Measurements from ENCODE around the gene DIAPH2.
"Not testable (repeated sequence)": the region's sequence is repeated elsewhere in the genome, so short reads cannot be mapped to it uniquely, and the experiment has no call there.

The DIAPH2 gene

DNA sequence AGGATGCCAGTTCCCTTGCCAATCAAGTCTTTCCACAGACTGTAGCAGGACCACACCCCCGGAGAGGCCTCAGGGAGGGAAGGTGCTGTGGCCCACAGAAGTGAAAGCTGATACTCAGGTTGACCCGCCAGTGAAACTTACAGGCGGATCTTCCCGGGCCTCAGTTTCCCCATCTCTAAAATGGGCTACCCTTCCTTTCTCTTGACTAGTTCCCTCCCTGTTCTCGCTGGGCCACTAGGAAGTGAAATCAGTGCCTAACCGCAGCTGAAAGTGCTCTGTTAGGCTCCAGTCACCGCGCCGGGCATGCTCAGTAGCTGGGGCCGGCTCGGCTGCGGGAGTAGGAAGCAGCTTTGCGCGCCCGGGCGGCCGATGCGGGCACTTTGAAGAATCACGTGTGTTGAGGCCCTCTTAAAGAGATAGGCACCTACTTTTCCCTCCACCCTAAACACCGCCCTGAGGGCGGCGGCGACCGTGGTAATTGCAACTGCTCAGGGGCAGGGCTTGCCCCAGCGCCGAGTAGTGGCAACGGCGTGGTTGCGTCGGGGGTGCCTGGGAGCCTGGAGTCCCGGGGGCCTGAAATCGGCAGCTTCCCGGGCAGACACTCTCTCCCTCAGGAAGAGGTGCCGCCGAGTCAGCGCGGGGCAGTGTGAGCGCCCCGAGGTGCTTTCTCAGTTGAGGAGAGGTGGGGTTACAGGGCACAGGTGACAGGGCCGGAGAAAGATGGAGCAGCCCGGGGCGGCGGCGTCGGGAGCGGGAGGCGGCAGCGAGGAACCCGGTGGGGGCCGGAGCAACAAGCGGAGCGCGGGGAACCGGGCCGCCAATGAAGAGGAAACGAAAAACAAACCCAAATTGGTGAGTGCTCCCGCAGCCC, at the start of gene DIAPH2:
TSS of gene DIAPH2 (plus strand) at position 504 of the 871 bp plus-strand sequence.
- DNase-seq: no peak

DNA sequence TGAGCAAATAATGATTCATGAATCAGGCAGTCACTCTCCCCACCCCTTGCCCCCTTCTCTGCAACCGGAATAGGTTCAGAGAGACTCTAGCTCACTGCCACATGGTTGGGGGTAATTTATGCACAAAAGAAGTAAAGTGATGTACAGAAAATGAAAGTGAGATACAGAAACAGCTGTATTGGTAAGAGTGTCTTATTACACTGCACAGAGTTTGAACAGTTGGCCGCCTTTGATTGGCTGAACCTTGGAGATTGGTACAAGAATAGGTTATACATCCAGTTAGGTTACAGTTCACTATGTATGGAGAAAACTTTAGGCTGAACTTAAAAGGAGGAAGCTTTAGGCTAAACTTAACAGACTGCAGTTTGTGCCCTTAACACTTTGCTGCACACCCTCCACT, 34.6 kb upstream of the DIAPH2 start:
- DNase-seq: no peak

DNA sequence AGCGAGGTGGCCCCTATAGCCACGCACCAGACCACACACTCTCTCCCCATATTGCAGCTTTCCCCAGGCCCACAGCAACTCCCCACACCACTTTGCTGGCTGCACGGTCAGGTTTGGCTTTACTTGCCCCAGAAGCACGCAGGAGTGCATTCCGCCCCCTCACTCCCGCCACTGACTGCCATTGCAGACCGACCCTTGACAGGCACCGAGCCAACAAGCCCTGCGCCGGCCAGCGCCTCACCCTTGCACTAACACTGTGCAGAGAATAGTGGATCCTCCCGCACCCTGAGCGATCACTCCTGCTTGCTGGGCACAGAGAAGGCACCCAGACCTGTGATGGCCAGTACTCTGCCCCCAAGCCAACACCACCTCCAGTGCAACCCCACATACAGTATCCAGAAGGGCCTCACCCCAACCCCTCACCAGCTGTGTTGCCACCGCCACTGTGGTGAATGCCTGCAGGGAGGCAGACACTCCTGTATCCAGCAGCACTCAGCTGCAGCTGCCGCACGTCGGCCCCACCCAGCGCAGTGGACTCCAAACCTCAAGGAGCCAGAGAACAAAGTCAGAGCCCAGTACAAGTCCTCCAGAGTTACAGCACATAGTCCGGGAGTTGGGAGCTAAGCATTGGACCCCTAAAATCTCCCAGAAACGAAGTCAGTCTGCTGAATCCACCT, 28.6 kb upstream of the DIAPH2 start:
- DNase-seq: no peak

GRCh38 chrX:96682516-96682915, 2.1 kb upstream of the DIAPH2 start:
- DNase-seq: no peak

- no peak for DNase-seq
Measured at GRCh38 chrX:96683997-96684338, 674 bp upstream of the DIAPH2 start.

- DNase-seq: no peak
Measured at GRCh38 chrX:96685210-96686099, 813 bp downstream of the DIAPH2 start.

DNA sequence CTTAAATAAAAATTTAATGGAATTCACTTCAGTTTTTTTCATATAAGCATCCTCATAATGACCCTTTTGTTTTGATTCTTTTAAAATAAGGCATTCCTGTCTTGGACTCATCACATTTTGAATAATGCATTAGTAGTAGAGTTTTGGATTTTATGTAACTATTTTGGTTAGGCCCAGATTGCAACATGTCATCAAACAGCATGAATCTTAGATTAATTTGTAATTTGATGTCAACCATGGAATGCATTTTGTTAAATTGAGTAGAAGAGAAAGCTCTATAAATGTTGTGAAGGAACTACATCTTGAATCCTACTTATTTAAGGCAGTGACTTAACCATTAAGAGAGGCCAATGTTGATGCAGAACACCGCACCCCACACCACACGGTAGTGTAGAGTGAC, 3.1 kb downstream of the DIAPH2 start:
- DNase-seq: no peak

- DNase-seq: no peak
Measured at GRCh38 chrX:96688789-96689188, 4.1 kb downstream of the DIAPH2 start.

DNA sequence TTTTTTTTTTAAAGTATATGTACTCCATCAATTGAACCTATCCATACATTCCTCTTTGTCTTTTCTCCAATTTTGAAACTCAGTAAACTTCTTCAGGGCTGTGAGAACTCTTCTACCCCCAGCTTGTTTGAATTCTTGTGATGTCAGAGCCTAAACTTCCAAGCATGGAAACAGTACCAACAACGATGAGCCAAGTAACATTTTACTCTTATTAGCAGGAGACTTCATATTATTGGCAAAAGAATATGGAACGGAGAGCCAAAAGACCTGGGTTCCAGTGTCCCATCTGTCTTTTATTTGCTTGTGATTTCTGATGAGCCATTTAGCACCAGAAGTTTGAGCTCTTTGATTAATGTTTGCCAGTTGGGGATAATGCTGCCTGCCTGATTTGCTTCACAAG, 5.3 kb downstream of the DIAPH2 start:
- no peak for DNase-seq

DNA sequence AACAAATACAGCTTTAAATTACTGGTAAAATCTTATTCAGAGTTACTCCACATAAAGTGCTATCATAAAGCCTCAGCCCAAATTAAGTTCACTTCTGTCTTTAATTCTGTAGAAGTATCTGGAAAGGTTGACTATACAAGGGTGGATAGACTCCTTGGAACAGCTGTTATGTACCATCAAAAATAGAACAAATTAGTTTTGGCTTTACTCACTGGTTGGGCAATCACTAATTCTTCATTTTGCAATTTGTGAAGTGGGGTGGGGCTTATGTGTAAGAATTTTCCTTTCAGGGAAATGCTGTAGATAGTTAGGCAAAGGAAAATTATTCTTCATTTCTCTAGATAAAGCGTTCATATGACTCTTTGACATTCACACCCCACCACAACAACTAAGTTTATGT, 7.8 kb downstream of the DIAPH2 start:
- DNase-seq: no peak

DNA sequence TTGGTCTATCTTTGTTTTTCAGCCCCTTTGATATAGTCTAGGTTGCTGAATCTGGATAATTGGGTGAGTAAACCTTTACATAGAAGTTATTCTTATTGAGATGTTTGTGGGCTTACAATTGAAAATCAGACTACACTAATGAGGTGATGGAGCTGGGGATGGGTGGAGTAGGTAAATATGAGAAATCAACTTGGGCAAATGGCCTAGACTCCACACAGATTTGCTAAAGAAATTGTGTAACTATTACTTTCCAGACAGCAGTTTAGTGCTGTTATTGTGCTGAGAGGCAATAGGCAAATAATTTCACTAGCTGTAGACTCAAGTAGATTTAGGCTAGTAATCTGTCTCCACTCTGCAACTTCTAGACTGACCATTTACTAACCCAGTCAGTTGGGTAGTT, 8.2 kb downstream of the DIAPH2 start:
- DNase-seq: no peak

DNA sequence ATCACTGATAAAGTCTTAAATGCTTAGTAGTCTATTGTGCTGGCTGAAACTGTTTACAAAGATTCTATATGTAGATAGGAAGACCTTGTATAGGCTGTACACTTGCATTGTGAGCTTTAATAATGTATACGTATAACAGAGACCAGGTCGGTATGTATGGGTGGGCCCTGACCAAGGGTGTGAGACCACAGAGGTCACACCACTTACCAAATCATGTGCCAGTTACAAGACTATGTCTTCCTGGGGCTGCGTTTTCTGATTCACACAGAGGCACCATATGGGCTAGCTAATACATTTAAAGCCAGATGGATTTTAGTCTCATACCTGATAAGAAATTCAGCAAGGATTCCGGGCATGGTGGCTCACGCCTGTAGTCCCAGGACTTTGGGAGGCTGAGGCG, 8.8 kb downstream of the DIAPH2 start:
- no peak for DNase-seq

DNA sequence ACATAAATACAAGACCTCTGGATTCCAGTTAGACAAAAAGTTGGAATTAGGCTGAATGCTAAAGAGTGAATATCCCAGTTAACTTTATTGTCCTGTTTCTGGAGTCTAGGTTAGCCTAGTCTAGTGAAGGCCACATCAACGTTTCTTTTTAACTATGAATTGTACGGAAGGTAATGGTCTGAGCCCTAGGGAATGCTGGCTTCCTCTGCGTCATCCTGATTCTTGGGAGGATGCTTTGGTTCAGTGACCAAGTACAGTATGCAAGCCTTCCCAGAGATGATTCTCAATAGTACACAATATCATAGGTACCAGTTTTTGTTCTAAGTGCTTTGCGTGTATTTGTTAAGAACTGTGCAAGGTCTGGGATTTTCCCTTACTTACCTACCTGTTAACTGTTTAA, 11.8 kb downstream of the DIAPH2 start:
- no peak for DNase-seq

DNA sequence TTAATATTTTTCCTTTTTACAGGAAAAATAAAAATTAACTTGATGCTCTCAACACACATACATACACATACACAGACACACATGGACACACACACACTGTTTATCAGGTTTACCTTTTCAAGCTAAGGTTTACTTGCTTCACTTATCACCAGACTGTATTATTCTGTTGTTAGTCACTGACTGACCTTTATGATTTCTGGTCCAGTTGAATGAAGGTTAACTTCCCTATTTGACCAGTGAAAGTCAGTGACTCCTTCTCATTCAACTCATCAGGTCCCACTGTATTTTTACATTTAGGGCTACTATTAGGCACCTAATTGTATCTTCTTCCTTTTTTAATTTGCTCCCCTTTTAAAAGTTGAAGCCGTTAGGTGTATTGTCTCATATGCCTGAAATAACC, 16.0 kb downstream of the DIAPH2 start:
- DNase-seq: no peak

- DNase-seq: no peak
Measured at GRCh38 chrX:96703379-96703778, 18.7 kb downstream of the DIAPH2 start.

DNA sequence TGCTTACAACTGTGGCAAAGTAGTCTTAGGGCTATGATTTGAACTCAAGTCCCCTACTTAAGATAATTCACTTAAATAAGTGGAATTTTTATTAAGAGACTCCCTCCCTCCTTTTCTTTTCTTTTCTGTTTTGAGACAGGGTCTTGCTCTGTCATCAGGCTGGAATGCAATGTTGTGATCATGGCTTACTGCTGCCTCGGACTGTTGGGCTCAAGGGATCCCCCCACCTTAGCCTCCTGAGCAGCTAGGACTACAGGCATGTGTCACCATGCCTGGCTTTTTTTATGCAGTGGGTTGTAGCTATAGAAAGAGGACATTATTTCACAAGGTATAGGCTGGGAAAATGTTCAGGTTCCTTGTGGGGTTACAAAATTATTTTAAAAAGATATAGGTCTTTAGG, 19.2 kb downstream of the DIAPH2 start:
- no peak for DNase-seq

DNA sequence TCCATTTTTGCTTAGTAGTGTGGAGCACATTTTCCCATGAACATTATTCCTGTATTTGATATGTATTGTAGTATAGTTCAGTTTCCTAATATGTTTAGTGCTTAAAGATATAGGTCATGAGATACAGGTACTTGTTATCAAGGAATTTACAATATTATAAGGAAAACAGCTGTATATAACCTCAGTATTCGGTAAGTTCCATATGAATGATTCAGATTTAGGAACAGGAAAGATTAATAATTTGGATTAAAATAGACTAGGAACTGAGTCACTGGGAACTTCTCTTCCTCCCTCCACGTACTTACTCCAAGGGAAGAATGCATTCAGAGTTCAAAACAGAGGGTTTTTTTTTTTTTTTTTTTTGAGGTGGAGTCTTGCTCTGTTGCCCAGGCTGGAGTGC, 20.0 kb downstream of the DIAPH2 start:
- no peak for DNase-seq

- DNase-seq: no peak
Measured at GRCh38 chrX:96705905-96706304, 21.3 kb downstream of the DIAPH2 start.

- DNase-seq: no peak
Measured at GRCh38 chrX:96707804-96708203, 23.2 kb downstream of the DIAPH2 start.

DNA sequence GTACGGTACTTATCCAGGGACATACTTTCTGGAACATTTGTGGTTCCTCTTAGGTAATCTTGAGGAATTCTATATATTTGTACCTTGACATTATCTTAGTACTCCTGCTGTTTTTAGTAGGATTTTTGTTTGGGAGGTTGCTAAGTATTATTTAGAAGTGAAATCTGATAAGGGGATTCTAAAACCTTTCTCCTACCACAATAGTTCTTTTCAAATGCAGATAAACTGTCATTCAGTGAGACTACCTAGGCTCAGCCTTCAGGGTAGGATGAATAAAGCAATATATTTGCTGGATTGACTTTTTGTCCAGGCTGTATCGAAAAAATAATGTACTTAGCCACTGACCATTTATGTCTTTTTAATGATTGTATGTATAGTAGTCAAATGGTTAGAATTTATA, 25.4 kb downstream of the DIAPH2 start:
- DNase-seq: no peak

DNA sequence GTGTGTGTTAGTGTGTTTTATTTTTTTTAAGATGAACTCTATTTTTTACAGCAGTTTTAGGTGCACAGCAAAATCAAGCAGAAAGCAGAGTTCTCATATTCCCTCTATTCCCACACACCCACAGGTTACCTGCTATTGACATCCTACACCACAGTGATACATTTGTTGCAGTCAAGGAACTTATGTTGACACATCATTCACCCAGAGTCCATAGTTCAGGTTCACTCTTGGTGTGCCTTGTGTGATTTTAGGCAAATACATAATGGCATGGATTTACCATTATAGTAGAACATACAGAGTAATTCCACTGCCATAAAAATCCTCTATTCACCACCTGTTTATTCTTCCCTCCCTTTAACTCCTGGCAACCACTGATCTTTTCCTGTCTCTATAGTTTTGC, 28.7 kb downstream of the DIAPH2 start:
- no peak for DNase-seq

DNA sequence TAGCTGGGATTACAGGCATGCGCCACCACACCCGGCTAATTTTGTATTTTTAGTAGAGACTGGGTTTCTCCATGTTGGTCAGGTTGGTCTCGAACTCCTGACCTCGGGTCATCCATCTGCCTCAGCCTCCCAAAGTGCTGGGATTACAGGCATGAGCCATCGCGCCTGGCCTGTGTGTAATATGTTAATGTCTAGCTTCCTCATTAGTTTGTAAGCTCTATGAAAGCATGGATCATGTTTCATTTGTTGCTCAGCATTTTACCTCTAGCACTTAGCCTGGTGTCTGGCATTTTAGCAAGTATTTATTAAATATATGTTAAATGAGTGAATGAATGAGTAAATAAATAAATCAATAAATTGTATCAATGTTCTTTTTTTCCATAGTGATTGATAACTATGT, 29.8 kb downstream of the DIAPH2 start:
- DNase-seq: not testable (repeated sequence)

DNA sequence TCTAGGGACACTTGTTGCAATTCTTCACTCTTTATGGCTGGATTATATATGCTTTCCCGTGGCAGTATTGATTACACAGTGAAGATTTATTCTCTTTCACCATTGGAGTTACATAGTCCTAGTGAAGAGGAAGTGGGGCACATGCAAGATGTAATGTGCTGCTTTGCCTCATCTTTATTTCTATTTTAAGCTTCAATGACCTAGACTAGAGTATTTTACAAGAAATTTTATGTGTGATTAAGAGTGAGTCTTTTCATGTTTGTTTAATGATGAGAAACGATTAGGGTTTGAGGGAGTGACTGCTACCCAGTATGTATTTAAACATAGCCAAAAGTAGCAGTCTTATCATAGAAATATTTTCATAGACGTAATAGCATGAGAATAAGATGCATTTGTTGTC, 30.8 kb downstream of the DIAPH2 start:
- no peak for DNase-seq
